Measurements from ENCODE around the gene ZMYND15.

DNA sequence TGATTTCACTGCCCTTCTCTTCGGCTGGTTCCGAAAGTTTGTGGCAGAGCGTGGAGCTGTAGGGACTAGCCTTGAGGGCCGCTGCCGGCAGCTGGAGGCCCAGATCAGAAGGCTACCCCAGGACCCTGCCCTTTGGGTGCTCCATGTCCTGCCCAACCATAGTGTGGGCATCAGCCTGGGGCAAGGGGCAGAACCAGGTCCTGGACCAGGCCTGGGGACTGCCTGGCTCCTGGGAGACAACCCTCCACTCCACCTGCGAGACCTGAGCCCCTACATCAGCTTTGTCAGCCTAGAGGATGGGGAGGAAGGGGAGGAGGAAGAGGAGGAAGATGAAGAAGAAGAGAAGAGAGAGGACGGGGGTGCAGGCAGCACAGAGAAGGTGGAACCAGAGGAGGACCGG is 951 bp downstream of the ZMYND15 start:
- TF ChIP-seq, protein P1, sequence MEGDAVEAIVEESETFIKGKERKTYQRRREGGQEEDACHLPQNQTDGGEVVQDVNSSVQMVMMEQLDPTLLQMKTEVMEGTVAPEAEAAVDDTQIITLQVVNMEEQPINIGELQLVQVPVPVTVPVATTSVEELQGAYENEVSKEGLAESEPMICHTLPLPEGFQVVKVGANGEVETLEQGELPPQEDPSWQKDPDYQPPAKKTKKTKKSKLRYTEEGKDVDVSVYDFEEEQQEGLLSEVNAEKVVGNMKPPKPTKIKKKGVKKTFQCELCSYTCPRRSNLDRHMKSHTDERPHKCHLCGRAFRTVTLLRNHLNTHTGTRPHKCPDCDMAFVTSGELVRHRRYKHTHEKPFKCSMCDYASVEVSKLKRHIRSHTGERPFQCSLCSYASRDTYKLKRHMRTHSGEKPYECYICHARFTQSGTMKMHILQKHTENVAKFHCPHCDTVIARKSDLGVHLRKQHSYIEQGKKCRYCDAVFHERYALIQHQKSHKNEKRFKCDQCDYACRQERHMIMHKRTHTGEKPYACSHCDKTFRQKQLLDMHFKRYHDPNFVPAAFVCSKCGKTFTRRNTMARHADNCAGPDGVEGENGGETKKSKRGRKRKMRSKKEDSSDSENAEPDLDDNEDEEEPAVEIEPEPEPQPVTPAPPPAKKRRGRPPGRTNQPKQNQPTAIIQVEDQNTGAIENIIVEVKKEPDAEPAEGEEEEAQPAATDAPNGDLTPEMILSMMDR (IDR thresholded peaks at IDR 0.05; ENCODE audit: extremely low read depth in 1 of 2, insufficient read depth in 1 of 2, low read depth in 1 of 2, low read length in 2 of 2) = no peak
- TF ChIP-seq EZH2 (IDR thresholded peaks at IDR 0.05; ENCODE audit: borderline replicate concordance, low read depth, low read length, severe bottlenecking) (no peak), JUN (IDR thresholded peaks at IDR 0.05; ENCODE audit: borderline replicate concordance, insufficient read depth, insufficient read length, low read depth) (no peak), MYC (IDR thresholded peaks at IDR 0.05; ENCODE audit: low read depth, low read length) (no peak), POLR2AphosphoS5 (IDR thresholded peaks at IDR 0.05; ENCODE audit: insufficient read depth, low read depth, low read length) (no peak), POLR2A (IDR thresholded peaks at IDR 0.05; ENCODE audit: low read depth, low read length) (no peak)
- TF ChIP-seq, protein P2, sequence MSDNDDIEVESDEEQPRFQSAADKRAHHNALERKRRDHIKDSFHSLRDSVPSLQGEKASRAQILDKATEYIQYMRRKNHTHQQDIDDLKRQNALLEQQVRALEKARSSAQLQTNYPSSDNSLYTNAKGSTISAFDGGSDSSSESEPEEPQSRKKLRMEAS (IDR thresholded peaks at IDR 0.05; ENCODE audit: insufficient read depth, insufficient read length) = no peak
